Caki2 (cell line): ENCODE data around the gene NEMP2. TPM values are rescaled to one million over a fixed set of nuclear protein-coding genes. Genes with fewer than 3 reads are reported as not detected.
A peak's percentile ranks its signal among the peaks of the same experiment; 100 is the strongest.
"Not testable (repeated sequence)": the region's sequence is repeated elsewhere in the genome, so short reads cannot be mapped to it uniquely, and the experiment has no call there.

Experiments used
- DNase-seq: peaks from one replicate; pipeline ENCODE4 v3.0.0-alpha.2; 2015; ENCODE audit warnings: low read depth
- in situ Hi-C: cut with HindIII; loops from 2 replicates; pipeline ENCODE4 v1.10.0; 2016; ENCODE audit warnings: low sequenced_read_pairs, low pct_unique_long_range_greater_than_20kb, mixed read lengths
- total RNA-seq: library from RNA; depleted of rRNA; stranded (reverse); fragments of >200 nt; shearing (Covaris generic); gene quantifications from 2 replicates; pipeline ENCODE4 v1.2.3, GENCODE V29; 2014; ENCODE audit warnings: low replicate concordance

The NEMP2 gene
- total RNA-seq, 1 experiment from 2014 or later: 10.5 TPM

GRCh38 chr2:190469771-190470170, 64.8 kb downstream of the NEMP2 start:
- in situ Hi-C loops: no loop called here
- peak; percentile 80 for DNase-seq

GRCh38 chr2:190468814-190469569, 65.5 kb downstream of the NEMP2 start:
- peak; percentile 90 for DNase-seq
- in situ Hi-C loops: no loop called here

- in situ Hi-C loops, DNase-seq: not testable (repeated sequence)
These were observed 66.2 kb downstream of the NEMP2 start for GRCh38 chr2:190468354-190468753.

GRCh38 chr2:190467575-190468083, 66.9 kb downstream of the NEMP2 start:
- DNase-seq: no peak
- in situ Hi-C loops: no loop called here

- in situ Hi-C loops: no loop called here
- DNase-seq: no peak
These were observed 67.6 kb downstream of the NEMP2 start for GRCh38 chr2:190466819-190467446.

GRCh38 chr2:190465060-190465459, 69.5 kb downstream of the NEMP2 start:
- in situ Hi-C loops: no loop called here
- no peak for DNase-seq

GRCh38 chr2:190462611-190463010, 71.9 kb downstream of the NEMP2 start:
- in situ Hi-C loops: no loop called here
- DNase-seq: no peak

GRCh38 chr2:190462181-190462580, 72.3 kb downstream of the NEMP2 start:
- DNase-seq: no peak
- in situ Hi-C loops: no loop called here

GRCh38 chr2:190460487-190460886, 74.0 kb downstream of the NEMP2 start:
- DNase-seq: no peak
- in situ Hi-C loops: no loop called here

- in situ Hi-C loops: no loop called here
These were observed 74.6 kb downstream of the NEMP2 start for GRCh38 chr2:190459881-190460280.

GRCh38 chr2:190458352-190459107, 76.0 kb downstream of the NEMP2 start:
- no peak for DNase-seq
- in situ Hi-C loops: no loop called here

More at GRCh38 chr2:190459881-190460280, 74.6 kb downstream of the NEMP2 start:
- no peak for DNase-seq

- in situ Hi-C loops: no loop called here
- no peak for DNase-seq
These were observed 77.3 kb downstream of the NEMP2 start for GRCh38 chr2:190457256-190457655.

- in situ Hi-C loops: no loop called here
- DNase-seq: peak; percentile 21
These were observed 77.7 kb downstream of the NEMP2 start for GRCh38 chr2:190456833-190457232.

GRCh38 chr2:190455358-190456095, 79.0 kb downstream of the NEMP2 start:
- no peak for DNase-seq
- in situ Hi-C loops: no loop called here

- DNase-seq: no peak
- in situ Hi-C loops: no loop called here
These were observed 79.7 kb downstream of the NEMP2 start for GRCh38 chr2:190454795-190455194.
